K562 (cell line): Measurements from ENCODE around the gene ATP8B4. TPM values are rescaled to one million over a fixed set of nuclear protein-coding genes. Genes with fewer than 3 reads are reported as not detected.

Source experiments
- ATAC-seq: fragments of 200-7000 bp; cut with Tn5 transposase; 3 replicates; pipeline ENCODE4 v1.9.1; 2020; ENCODE audit warnings: moderate library complexity
- BruUV-seq: library from RNA; stranded (reverse); fragments of 400-500 nt; replicated peaks from 2 replicates; lab custom pipeline; 2021; lab: Mats Ljungman, UMichigan
- CTCF ChIA-PET: fragments of 300-600 bp; formaldehyde crosslinking; extraction: SDS; loops from one replicate; lab custom pipeline; 2021; ENCODE audit warnings: low intra/inter-chr PET ratio; lab: Yijun Ruan, JAX
- POLR2A ChIA-PET: fragments of 300-600, 350-650 bp; sonication (Branson Sonifier 250); formaldehyde crosslinking; extraction: SDS; loops from one replicate; lab custom pipeline; 2021; ENCODE audit warnings: antibody characterized with exemption, inconsistent platforms; lab: Yijun Ruan, JAX
- DNase-seq, 4 experiments: peaks; one replicate each; pipeline versions ENCODE4 v3.0.0 to v3.0.0-alpha.2; 2011 to 2018; ENCODE audit warnings: low spot score in 3 of 4, mixed read lengths in 3 of 4; ENCODE audit errors: extremely low read depth in 1 of 4
- FAIRE-seq: peaks from 2 replicates; lab custom pipeline; 2011; peaks lifted over from hg19 to GRCh38; lab: Jason Lieb, UNC
- H2AFZ ChIP-seq: 2 replicates; pipeline ENCODE4 v1.6.0; 2011; ENCODE audit warnings: low read depth, low read length, control low read depth, inconsistent platforms
- H3K27ac ChIP-seq: fragments of 200-600 bp; 3 replicates; pipeline ENCODE4 v1.8.0; 2011; ENCODE audit warnings: low read depth, mild to moderate bottlenecking, control low read depth, inconsistent platforms, low read length, moderate library complexity, mixed read lengths; ENCODE audit errors: extremely low read depth
- H3K27me3 ChIP-seq, 2 experiments: fragments of 300-600 bp in 1 of 2; 2 replicates in 1 of 2; 3 replicates in 1 of 2; pipeline versions ENCODE4 v1.6.0 to v1.8.0; 2011; ENCODE audit warnings: inconsistent platforms in 2 of 2, low read length in 2 of 2, mild to moderate bottlenecking in 1 of 2, mixed read lengths in 1 of 2, moderate library complexity in 1 of 2; ENCODE audit not compliant: control insufficient read depth in 2 of 2, insufficient read depth in 2 of 2
- H3K36me3 ChIP-seq: fragments of 300-600 bp; 3 replicates; pipeline ENCODE4 v1.8.0; 2011; ENCODE audit warnings: mild to moderate bottlenecking, low read length, inconsistent platforms; ENCODE audit not compliant: control insufficient read depth, insufficient read depth
- H3K4me1 ChIP-seq, 2 experiments: fragments of 200-600 bp in 1 of 2; replicated peaks in 1 of 2; 2 replicates in 1 of 2; 3 replicates in 1 of 2; pipeline versions ENCODE4 v1.5.1 to v1.8.0; 2011; ENCODE audit warnings: inconsistent platforms in 2 of 2, low read length in 2 of 2, mild to moderate bottlenecking in 1 of 2, mixed read lengths in 1 of 2, moderate library complexity in 1 of 2; ENCODE audit not compliant: control insufficient read depth in 2 of 2, insufficient read depth in 2 of 2
- H3K4me2 ChIP-seq: 2 replicates; pipeline ENCODE4 v1.6.1; 2011; ENCODE audit warnings: low read length, control low read depth, inconsistent platforms, mixed read lengths; ENCODE audit not compliant: insufficient read depth
- H3K4me3 ChIP-seq: fragments of 200-600 bp; sonication (generic), shearing (Covaris generic); 2 replicates; pipeline ENCODE4 v1.5.1; 2016; ENCODE audit warnings: control low read depth, inconsistent platforms
- H3K79me2 ChIP-seq: fragments of 200-600 bp; 3 replicates; pipeline ENCODE4 v1.8.0; 2011; ENCODE audit warnings: low read length, inconsistent platforms; ENCODE audit not compliant: control insufficient read depth, insufficient read depth
- H3K9ac ChIP-seq, 2 experiments: 2 replicates each; pipeline versions ENCODE4 v1.6.0 to v1.6.1; 2011; ENCODE audit warnings: low read depth in 2 of 2, low read length in 2 of 2, control low read depth in 1 of 2, inconsistent platforms in 1 of 2, mild to moderate bottlenecking in 1 of 2, mixed read lengths in 1 of 2; ENCODE audit not compliant: insufficient read depth in 1 of 2
- H3K9me1 ChIP-seq: one replicate; pipeline ENCODE4 v1.6.0; 2011; ENCODE audit warnings: inconsistent platforms, mild to moderate bottlenecking, low read length, moderate library complexity; ENCODE audit not compliant: control insufficient read depth, insufficient read depth
- H3K9me3 ChIP-seq: replicated peaks from 2 replicates; pipeline ENCODE4 v1.5.1; 2011; ENCODE audit warnings: low read depth, low read length, inconsistent platforms; ENCODE audit not compliant: control insufficient read depth, insufficient read depth
- H4K20me1 ChIP-seq: replicated peaks from 2 replicates; pipeline ENCODE4 v1.6.1; 2011; ENCODE audit warnings: low read length, inconsistent platforms, mixed read lengths; ENCODE audit not compliant: control insufficient read depth, insufficient read depth
- ATF7 ChIP-seq: fragments of 450-650 bp; IDR thresholded peaks from 2 replicates; pipeline ENCODE4 v1.7.1; 2014; ENCODE audit warnings: mild to moderate bottlenecking, moderate library complexity
- GMEB1 ChIP-seq: fragments of 250-450 bp; sonication (Bioruptor Pico); IDR thresholded peaks from 2 replicates; pipeline ENCODE4 v1.4.0; 2020; ENCODE audit warnings: mild to moderate bottlenecking
- NFATC3 ChIP-seq: fragments of 450-650 bp; IDR thresholded peaks from 2 replicates; pipeline ENCODE4 v1.6.1; 2017; ENCODE audit warnings: mild to moderate bottlenecking
- PCBP1 ChIP-seq: fragments of 200-400 bp; formaldehyde crosslinking; IDR thresholded peaks from 2 replicates; pipeline ENCODE4 v1.6.1; 2018; ENCODE audit warnings: mild to moderate bottlenecking, low read depth, low read length; ENCODE audit not compliant: poor library complexity, severe bottlenecking
- SAFB2 ChIP-seq: fragments of 200-400 bp; formaldehyde crosslinking; IDR thresholded peaks from 2 replicates; pipeline ENCODE4 v1.6.1; 2018; ENCODE audit warnings: borderline replicate concordance, low read length, low read depth, moderate library complexity; ENCODE audit not compliant: severe bottlenecking
- TBP ChIP-seq: optimal IDR thresholded peaks from 2 replicates; pipeline ENCODE3; 2011; ENCODE audit warnings: low read depth, low read length, improper control_type of control experiment
- ZBTB17 ChIP-seq: fragments of 450-650 bp; formaldehyde crosslinking; IDR thresholded peaks from 2 replicates; pipeline ENCODE4 v1.4.0; 2020; ENCODE audit warnings: mild to moderate bottlenecking
- ZBTB34 ChIP-seq: fragments of 250-450 bp; sonication (Bioruptor Pico); IDR thresholded peaks from 2 replicates; pipeline ENCODE4 v1.8.0; 2021; ENCODE audit warnings: mild to moderate bottlenecking, moderate library complexity
- WGBS: fragments of 100-300 bp; shearing (Covaris generic); methylation state at CpG from one replicate; pipeline ENCODE4 v1.1.6; 2016; ENCODE audit warnings: low coverage, mixed read lengths; ENCODE audit not compliant: insufficient coverage; ENCODE audit errors: missing lambda C conversion rate; 5-methylcytosine and 5-hydroxymethylcytosine counted together
- in situ Hi-C: fragments of 300-500 bp; cut with MboI; formaldehyde crosslinking; loops from 4 replicates; pipeline ENCODE4 v1.15.0; 2018; ENCODE audit warnings: inconsistent platforms, mixed read lengths
- intact Hi-C: fragments of 100-400 bp; cut with micrococcal nuclease; formaldehyde crosslinking; loops from 2 replicates; pipeline ENCODE4 v1.14.2; 2022
- polyA plus RNA-seq, 8 experiments: library from polyadenylated mRNA; depleted of rRNA in 4 of 8; stranded (reverse) in 5 of 8; unstranded in 3 of 8; fragments of >200 nt; fragmentation: Nextera tagmentation in 2 of 8; fragmentation: Illumina TruSeq in 1 of 8; extraction: Ambion mirVana in 2 of 8; extraction: Trizol in 1 of 8; gene quantifications; 2 replicates each; pipeline versions ENCODE4 v1.2.1 to v1.2.3, GENCODE V29; 2011 to 2014; ENCODE audit warnings: inconsistent platforms in 1 of 8, missing spikeins in 1 of 8
- total RNA-seq, 7 experiments: library from RNA; depleted of rRNA in 6 of 7; stranded (reverse); fragments of >200 nt in 6 of 7; fragmentation: Illumina TruSeq in 2 of 7; extraction: Trizol in 2 of 7; gene quantifications; 2 replicates each; pipeline versions ENCODE4 v1.2.1 to v1.2.3, GENCODE V29; 2011 to 2021; ENCODE audit warnings: low replicate concordance in 1 of 7
- TF ChIP-seq, protein P1 (sequence below), 2 experiments: fragments of 150-350 bp in 1 of 2; IDR thresholded peaks; 2 replicates each; pipeline ENCODE4 v1.6.1; 2012 to 2016; ENCODE audit warnings: low read depth in 2 of 2, low read length in 2 of 2, mild to moderate bottlenecking in 1 of 2, moderate library complexity in 1 of 2
- TF ChIP-seq, protein P2 (sequence below): fragments of 250-450 bp; sonication (Bioruptor Pico); IDR thresholded peaks from 2 replicates; pipeline ENCODE4 v1.5.0; 2021

ATP8B4 gene
- total and polyA plus RNA-seq, 9 of the 15 experiments (the other 6 are each of a cell fraction or from before 2014, with no cell fraction given): 0.14 to 2.5 (median 0.44) TPM

DNA sequence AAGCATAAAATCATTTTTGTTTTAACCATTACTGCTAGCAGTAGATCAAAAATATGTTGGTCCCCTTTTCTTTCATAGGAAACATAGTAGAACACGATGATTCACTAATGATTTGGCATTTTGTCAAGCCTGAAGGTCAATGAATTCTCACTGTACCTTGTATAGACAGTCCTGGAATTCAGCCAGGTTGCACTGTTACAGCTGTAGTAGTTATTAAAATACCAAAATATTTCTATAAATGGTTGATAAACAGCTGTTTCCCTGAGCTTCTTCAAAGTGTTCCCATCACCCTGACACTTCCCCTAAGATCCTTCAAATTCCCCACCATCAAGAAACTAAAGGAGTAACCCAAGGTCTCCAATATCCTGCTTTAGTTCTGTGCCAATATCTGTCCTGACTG lies 200.9 kb downstream of the ATP8B4 start (continued):
- TF ChIP-seq SAFB2 (no peak), NFATC3 (no peak), ZBTB34 (CRISPR knock-in tag) (no peak), PCBP1 (no peak)
- TF ChIP-seq, protein P1, sequence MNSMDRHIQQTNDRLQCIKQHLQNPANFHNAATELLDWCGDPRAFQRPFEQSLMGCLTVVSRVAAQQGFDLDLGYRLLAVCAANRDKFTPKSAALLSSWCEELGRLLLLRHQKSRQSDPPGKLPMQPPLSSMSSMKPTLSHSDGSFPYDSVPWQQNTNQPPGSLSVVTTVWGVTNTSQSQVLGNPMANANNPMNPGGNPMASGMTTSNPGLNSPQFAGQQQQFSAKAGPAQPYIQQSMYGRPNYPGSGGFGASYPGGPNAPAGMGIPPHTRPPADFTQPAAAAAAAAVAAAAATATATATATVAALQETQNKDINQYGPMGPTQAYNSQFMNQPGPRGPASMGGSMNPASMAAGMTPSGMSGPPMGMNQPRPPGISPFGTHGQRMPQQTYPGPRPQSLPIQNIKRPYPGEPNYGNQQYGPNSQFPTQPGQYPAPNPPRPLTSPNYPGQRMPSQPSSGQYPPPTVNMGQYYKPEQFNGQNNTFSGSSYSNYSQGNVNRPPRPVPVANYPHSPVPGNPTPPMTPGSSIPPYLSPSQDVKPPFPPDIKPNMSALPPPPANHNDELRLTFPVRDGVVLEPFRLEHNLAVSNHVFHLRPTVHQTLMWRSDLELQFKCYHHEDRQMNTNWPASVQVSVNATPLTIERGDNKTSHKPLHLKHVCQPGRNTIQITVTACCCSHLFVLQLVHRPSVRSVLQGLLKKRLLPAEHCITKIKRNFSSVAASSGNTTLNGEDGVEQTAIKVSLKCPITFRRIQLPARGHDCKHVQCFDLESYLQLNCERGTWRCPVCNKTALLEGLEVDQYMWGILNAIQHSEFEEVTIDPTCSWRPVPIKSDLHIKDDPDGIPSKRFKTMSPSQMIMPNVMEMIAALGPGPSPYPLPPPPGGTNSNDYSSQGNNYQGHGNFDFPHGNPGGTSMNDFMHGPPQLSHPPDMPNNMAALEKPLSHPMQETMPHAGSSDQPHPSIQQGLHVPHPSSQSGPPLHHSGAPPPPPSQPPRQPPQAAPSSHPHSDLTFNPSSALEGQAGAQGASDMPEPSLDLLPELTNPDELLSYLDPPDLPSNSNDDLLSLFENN (IDR thresholded peaks at IDR 0.05; ENCODE audit: low read depth in 2 of 2, low read length in 2 of 2): no peak

DNA sequence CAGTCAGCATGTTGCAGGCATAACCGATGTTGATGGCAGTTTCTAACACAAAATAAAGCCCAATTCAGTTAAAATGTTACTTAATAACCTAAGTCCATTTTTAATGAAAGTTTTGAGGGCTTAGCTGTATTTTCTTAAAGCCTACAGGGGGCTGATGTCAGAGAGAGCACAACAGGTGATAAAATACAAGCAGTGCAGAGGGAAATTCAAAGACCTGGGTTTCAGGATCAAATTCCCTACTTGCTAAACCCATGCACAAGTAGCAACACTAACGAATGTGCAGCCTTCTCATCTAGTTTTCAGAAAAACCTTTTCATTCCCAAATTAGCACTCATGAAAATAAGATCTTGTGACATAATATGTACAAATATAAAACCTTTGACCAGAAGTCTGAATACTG lies 202.0 kb downstream of the ATP8B4 start:
- DNase-seq (no peak), FAIRE-seq (no peak), ATAC-seq (no peak)
- Histone ChIP-seq H3K4me1 (no peaks in the 10 kb centered on the region), H2AFZ (no peak overlapping the region), H3K27me3 (no peaks in the 10 kb centered on the region; a peak in 1 of 5 replicates), H3K4me3 (no peak overlapping the region), H3K9me3 (no peaks in the 10 kb centered on the region), H3K9ac (no peak overlapping the region), H3K79me2 (no peaks in the 10 kb centered on the region), H3K36me3 (no peaks in the 10 kb centered on the region), H3K27ac (no peak overlapping the region), H3K9me1 (no peaks in the 10 kb centered on the region), H4K20me1 (no peaks in the 10 kb centered on the region), H3K4me2 (no peak overlapping the region)
- ChIA-PET CTCF (no interaction called here), POLR2A (interaction anchor here (0.6 kb wide), 1 partner anchor 671 kb away, joined by 4 read pairs; no protein-coding TSS in a partner anchor)
- WGBS: 0% methylated on average over 2 of the region's 2 CpGs
- no TSS peak for BruUV-seq
- intact Hi-C loops: no loop called here
- in situ Hi-C loops: no loop called here
- TF ChIP-seq, protein P2, sequence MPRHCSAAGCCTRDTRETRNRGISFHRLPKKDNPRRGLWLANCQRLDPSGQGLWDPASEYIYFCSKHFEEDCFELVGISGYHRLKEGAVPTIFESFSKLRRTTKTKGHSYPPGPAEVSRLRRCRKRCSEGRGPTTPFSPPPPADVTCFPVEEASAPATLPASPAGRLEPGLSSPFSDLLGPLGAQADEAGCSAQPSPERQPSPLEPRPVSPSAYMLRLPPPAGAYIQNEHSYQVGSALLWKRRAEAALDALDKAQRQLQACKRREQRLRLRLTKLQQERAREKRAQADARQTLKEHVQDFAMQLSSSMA (CRISPR knock-in tag): no peak
- no peak for TF ChIP-seq GMEB1
- TF ChIP-seq ZBTB17 (CRISPR knock-in tag): no peak
- no peak for TF ChIP-seq ATF7
- no peak for TF ChIP-seq TBP
